ENCODE measurements around the gene PCGF6.

GRCh38 chr10:103307594-103307993, 43.3 kb downstream of the PCGF6 start:
- TF ChIP-seq USF1 (IDR thresholded peaks at IDR 0.05): no peak
- TF ChIP-seq TCF12 (IDR thresholded peaks at IDR 0.05; ENCODE audit: low read depth): no peak
- no peak for TF ChIP-seq EP300 (IDR thresholded peaks at IDR 0.05; ENCODE audit: borderline replicate concordance)
- no peak for TF ChIP-seq RAD21 (IDR thresholded peaks at IDR 0.05; ENCODE audit: low read depth)
- TF ChIP-seq CREB1 (IDR thresholded peaks at IDR 0.05; ENCODE audit: low read depth): no peak

Data from Ishikawa (cell line).